ENCODE measurements around the gene WHAMM. TPM values are rescaled to one million over a fixed set of nuclear protein-coding genes. Genes with fewer than 3 reads are reported as not detected.

The WHAMM gene
- polyA plus RNA-seq, 1 donor (not counting 4 experiments of a cell fraction or from before 2014, with no cell fraction given), result 4.7 TPM

DNA sequence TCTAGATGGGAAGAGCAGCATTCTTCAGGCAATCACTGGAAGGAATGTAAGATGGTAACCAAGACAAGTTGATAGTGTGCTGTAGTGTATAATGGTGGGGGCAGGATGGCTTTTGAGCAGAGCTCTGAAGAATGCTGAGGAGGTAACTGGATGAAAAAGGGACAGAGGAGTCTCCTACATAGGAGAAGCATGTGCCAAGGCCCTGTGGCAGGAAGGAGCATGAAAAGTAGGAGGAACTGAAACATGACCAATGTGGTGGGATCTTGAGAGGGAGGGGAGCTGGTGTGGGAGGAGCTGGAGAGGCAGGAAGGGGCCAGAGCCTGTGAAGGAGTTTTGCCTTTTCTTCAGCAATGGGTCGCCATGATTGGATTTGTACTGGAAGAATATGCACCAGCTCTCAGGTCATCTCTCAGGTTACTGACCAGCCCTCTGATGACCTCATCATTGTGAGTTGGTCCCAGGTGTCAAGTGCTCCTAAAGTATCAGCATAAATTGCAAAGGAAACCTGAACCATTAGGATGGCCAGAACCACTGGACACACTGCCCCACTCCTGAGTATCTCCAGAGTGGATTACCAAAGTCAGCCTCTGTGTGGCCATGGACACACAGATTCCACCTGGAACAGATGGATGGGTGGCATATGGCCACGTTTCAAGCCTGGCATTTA is 42.1 kb upstream of the WHAMM start:
- Histone ChIP-seq H3K4me3 (ENCODE audit: control insufficient read depth in 2 of 3, extremely low read depth in 1 of 3, insufficient read depth in 2 of 3, low read depth in 1 of 3, low read length in 3 of 3) (no peak overlapping the region), H3K36me3 (ENCODE audit: control insufficient read depth in 2 of 2, extremely low read depth in 1 of 2, insufficient read depth in 2 of 2, low read length in 2 of 2) (peaks cover 0 to 3% of the 10 kb centered on the region in 2 experiments), H3K9ac (ENCODE audit: control insufficient read depth, extremely low read depth, insufficient read depth, low read length) (no peak overlapping the region), H3K9me1 (ENCODE audit: control insufficient read depth, extremely low read depth, insufficient read depth, low read length) (no peaks in the 10 kb centered on the region), H3K27ac (ENCODE audit: control insufficient read depth, insufficient read depth, low read length) (no peak overlapping the region), H2AFZ (ENCODE audit: control insufficient read depth, low read length) (no peak overlapping the region), H3K4me1 (ENCODE audit: control insufficient read depth, extremely low read depth, insufficient read depth, low read length) (peaks cover 8% of the 10 kb centered on the region), H3K27me3 (ENCODE audit: control insufficient read depth, extremely low read depth, insufficient read depth, low read length) (no peaks in the 10 kb centered on the region), H3K4me2 (ENCODE audit: control insufficient read depth, extremely low read depth, insufficient read depth, low read depth, low read length) (no peak overlapping the region), H4K20me1 (ENCODE audit: control insufficient read depth, extremely low read depth, insufficient read depth, low read length) (no peaks in the 10 kb centered on the region), H3K79me2 (ENCODE audit: control insufficient read depth, insufficient read depth, low read length) (no peaks in the 10 kb centered on the region), H3K9me3 (ENCODE audit: control insufficient read depth, low read depth, low read length) (no peaks in the 10 kb centered on the region)
- no peak for DNase-seq (ENCODE audit: low read depth, low spot score)
- dilution Hi-C loops (cut with MboI; ENCODE audit: extremely low pct_ligation_motif_present, low sequenced_read_pairs), result no loop called here
- no peak for TF ChIP-seq EZH2 (IDR thresholded peaks at IDR 0.05; ENCODE audit: low read length)
- TF ChIP-seq, protein P1, sequence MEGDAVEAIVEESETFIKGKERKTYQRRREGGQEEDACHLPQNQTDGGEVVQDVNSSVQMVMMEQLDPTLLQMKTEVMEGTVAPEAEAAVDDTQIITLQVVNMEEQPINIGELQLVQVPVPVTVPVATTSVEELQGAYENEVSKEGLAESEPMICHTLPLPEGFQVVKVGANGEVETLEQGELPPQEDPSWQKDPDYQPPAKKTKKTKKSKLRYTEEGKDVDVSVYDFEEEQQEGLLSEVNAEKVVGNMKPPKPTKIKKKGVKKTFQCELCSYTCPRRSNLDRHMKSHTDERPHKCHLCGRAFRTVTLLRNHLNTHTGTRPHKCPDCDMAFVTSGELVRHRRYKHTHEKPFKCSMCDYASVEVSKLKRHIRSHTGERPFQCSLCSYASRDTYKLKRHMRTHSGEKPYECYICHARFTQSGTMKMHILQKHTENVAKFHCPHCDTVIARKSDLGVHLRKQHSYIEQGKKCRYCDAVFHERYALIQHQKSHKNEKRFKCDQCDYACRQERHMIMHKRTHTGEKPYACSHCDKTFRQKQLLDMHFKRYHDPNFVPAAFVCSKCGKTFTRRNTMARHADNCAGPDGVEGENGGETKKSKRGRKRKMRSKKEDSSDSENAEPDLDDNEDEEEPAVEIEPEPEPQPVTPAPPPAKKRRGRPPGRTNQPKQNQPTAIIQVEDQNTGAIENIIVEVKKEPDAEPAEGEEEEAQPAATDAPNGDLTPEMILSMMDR (optimal IDR thresholded peaks at IDR 0.05 in 1 of 3, IDR thresholded peaks at IDR 0.05 in 1 of 3, conservative IDR thresholded peaks at IDR 0.05 in 1 of 3; ENCODE audit: extremely low read depth in 1 of 3, insufficient read depth in 2 of 3, low read length in 3 of 3), result no peak
- FAIRE-seq, result no peak

DNA sequence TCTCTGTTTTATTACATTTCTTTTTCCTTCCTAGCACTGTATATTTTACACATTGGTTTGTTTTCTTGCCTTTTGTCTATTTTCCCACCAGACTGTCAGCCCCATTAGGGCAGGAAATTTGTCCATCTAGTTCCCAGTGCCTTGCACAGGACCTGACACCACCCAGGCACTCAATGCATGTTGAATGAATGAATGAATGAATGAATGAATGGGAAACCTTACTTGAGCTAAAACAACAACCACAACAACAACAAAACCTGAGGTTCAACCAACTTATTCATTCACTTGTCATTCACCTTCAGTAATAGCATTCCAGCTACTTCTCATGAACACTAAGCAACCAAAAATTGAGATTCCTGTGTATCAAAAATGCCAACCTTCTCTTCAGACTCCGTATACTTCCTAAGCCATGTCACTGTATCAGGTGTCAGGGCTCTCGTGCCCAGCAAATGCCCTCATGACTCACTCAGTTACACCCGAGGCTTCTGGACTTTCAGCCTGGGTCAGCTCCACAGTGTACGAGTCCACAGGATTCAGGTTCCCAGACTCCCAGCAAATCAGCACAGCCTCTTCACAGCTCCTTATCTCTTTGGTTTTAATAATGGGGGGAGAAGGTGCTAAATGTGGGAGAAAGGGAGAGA is 40.9 kb upstream of the WHAMM start:
- Histone ChIP-seq H3K36me3 (ENCODE audit: control insufficient read depth in 2 of 2, extremely low read depth in 1 of 2, insufficient read depth in 2 of 2, low read length in 2 of 2) (peaks cover 0 to 3% of the 10 kb centered on the region in 2 experiments), H3K9ac (ENCODE audit: control insufficient read depth, extremely low read depth, insufficient read depth, low read length) (no peak overlapping the region), H3K9me1 (ENCODE audit: control insufficient read depth, extremely low read depth, insufficient read depth, low read length) (no peaks in the 10 kb centered on the region), H3K4me2 (ENCODE audit: control insufficient read depth, extremely low read depth, insufficient read depth, low read depth, low read length) (no peak overlapping the region), H3K27me3 (ENCODE audit: control insufficient read depth, extremely low read depth, insufficient read depth, low read length) (no peaks in the 10 kb centered on the region), H4K20me1 (ENCODE audit: control insufficient read depth, extremely low read depth, insufficient read depth, low read length) (no peaks in the 10 kb centered on the region), H2AFZ (ENCODE audit: control insufficient read depth, low read length) (no peak overlapping the region), H3K79me2 (ENCODE audit: control insufficient read depth, insufficient read depth, low read length) (no peaks in the 10 kb centered on the region), H3K4me3 (ENCODE audit: control insufficient read depth in 2 of 3, extremely low read depth in 1 of 3, insufficient read depth in 2 of 3, low read depth in 1 of 3, low read length in 3 of 3) (no peak overlapping the region), H3K9me3 (ENCODE audit: control insufficient read depth, low read depth, low read length) (no peaks in the 10 kb centered on the region), H3K27ac (ENCODE audit: control insufficient read depth, insufficient read depth, low read length) (no peak overlapping the region), H3K4me1 (ENCODE audit: control insufficient read depth, extremely low read depth, insufficient read depth, low read length) (peaks cover 8% of the 10 kb centered on the region)
- dilution Hi-C loops (cut with MboI; ENCODE audit: extremely low pct_ligation_motif_present, low sequenced_read_pairs), result no loop called here
- TF ChIP-seq, protein P1 (optimal IDR thresholded peaks at IDR 0.05 in 1 of 3, IDR thresholded peaks at IDR 0.05 in 1 of 3, conservative IDR thresholded peaks at IDR 0.05 in 1 of 3; ENCODE audit: extremely low read depth in 1 of 3, insufficient read depth in 2 of 3, low read length in 3 of 3), result no peak
- TF ChIP-seq EZH2 (IDR thresholded peaks at IDR 0.05; ENCODE audit: low read length), result no peak
- FAIRE-seq (no peak), DNase-seq (ENCODE audit: low read depth, low spot score) (no peak)

All from keratinocyte (primary cell).